ENCODE measurements around the gene WBP1L.
A peak's percentile ranks its signal among the peaks of the same experiment; 100 is the strongest.

Gene WBP1L

GRCh38 chr10:102721954-102722353, 21.8 kb upstream of the WBP1L start:
- H3K4me1 ChIP-seq (ENCODE audit: control insufficient read depth in 1 of 2, insufficient read depth in 2 of 2, low read length in 2 of 2): peaks cover 11 to 12% of the 10 kb centered on the region in 2 experiments
- H2AFZ ChIP-seq (ENCODE audit: insufficient read depth, low read length, poor library complexity): no peak overlapping the region
- peaks cover 5 to 8% of the 10 kb centered on the region in 2 experiments for H3K36me3 ChIP-seq (ENCODE audit: control insufficient read depth in 1 of 2, insufficient read depth in 2 of 2, low read length in 2 of 2)
- no peak overlapping the region for H3K4me2 ChIP-seq (ENCODE audit: low read length)
- H3K9ac ChIP-seq (ENCODE audit: low read length): no peak overlapping the region
- no peaks in the 10 kb centered on the region for H3K79me2 ChIP-seq (ENCODE audit: control insufficient read depth, insufficient read depth, low read length, poor library complexity)
- no peaks in the 10 kb centered on the region for H3K9me3 ChIP-seq (ENCODE audit: insufficient read depth, low read depth, low read length)
- H3K4ac ChIP-seq (ENCODE audit: low read depth, low read length): no peak overlapping the region
- H3K14ac ChIP-seq (ENCODE audit: low read length): no peak overlapping the region
- no peak overlapping the region for H4K12ac ChIP-seq (ENCODE audit: low read depth, low read length)
- no peak overlapping the region for H2BK5ac ChIP-seq (ENCODE audit: low read depth, low read length, poor library complexity)
- no peak overlapping the region for H4K91ac ChIP-seq (ENCODE audit: low read depth, low read length)
- no peak overlapping the region for H3K27ac ChIP-seq (ENCODE audit: low read depth, low read length)
- no peak overlapping the region for H4K8ac ChIP-seq (ENCODE audit: low read depth, low read length)
- no peak overlapping the region for H2AK5ac ChIP-seq (ENCODE audit: low read length)
- H2BK120ac ChIP-seq (ENCODE audit: insufficient read depth, low read length, poor library complexity): no peak overlapping the region
- no peak for DNase-seq
- peaks cover 7% of the 10 kb centered on the region for H3K79me1 ChIP-seq (ENCODE audit: low read length)
- H3K23ac ChIP-seq (ENCODE audit: low read length): no peak overlapping the region
- no peak overlapping the region for H3K18ac ChIP-seq (ENCODE audit: low read length)
- no peak overlapping the region for H3K4me3 ChIP-seq (ENCODE audit: low read depth, low read length)
- no peaks in the 10 kb centered on the region for H3K27me3 ChIP-seq (ENCODE audit: insufficient read depth, low read length)
- no peak overlapping the region for H2BK12ac ChIP-seq (ENCODE audit: low read length)
- WGBS (ENCODE audit: extremely low coverage, insufficient coverage, insufficient read length): no CpG with 5 or more reads among the region's 4 CpGs

- no CpG with 5 or more reads among the region's 4 CpGs for WGBS (ENCODE audit: extremely low coverage, insufficient coverage, insufficient read length)
- no peaks in the 10 kb centered on the region for H3K9me3 ChIP-seq (ENCODE audit: insufficient read depth, low read depth, low read length)
- H3K79me2 ChIP-seq (ENCODE audit: control insufficient read depth, insufficient read depth, low read length, poor library complexity): no peaks in the 10 kb centered on the region
- peaks cover 16 to 17% of the 10 kb centered on the region in 2 experiments for H3K36me3 ChIP-seq (ENCODE audit: control insufficient read depth in 1 of 2, insufficient read depth in 2 of 2, low read length in 2 of 2)
- no peak overlapping the region for H3K4me2 ChIP-seq (ENCODE audit: low read length)
- no peak overlapping the region for H2BK12ac ChIP-seq (ENCODE audit: low read length)
- no peak overlapping the region for H3K4me3 ChIP-seq (ENCODE audit: low read depth, low read length)
- no peaks in the 10 kb centered on the region for H3K79me1 ChIP-seq (ENCODE audit: low read length)
- DNase-seq: no peak
- H2BK120ac ChIP-seq (ENCODE audit: insufficient read depth, low read length, poor library complexity): no peak overlapping the region
- no peaks in the 10 kb centered on the region for H3K27me3 ChIP-seq (ENCODE audit: insufficient read depth, low read length)
- no peak overlapping the region for H4K8ac ChIP-seq (ENCODE audit: low read depth, low read length)
- no peak overlapping the region for H4K91ac ChIP-seq (ENCODE audit: low read depth, low read length)
- peaks cover 0 to 2% of the 10 kb centered on the region in 2 experiments for H3K4me1 ChIP-seq (ENCODE audit: control insufficient read depth in 1 of 2, insufficient read depth in 2 of 2, low read length in 2 of 2)
- H3K18ac ChIP-seq (ENCODE audit: low read length): no peak overlapping the region
- H3K4ac ChIP-seq (ENCODE audit: low read depth, low read length): no peak overlapping the region
- no peak overlapping the region for H2BK5ac ChIP-seq (ENCODE audit: low read depth, low read length, poor library complexity)
- H3K9ac ChIP-seq (ENCODE audit: low read length): no peak overlapping the region
- H2AK5ac ChIP-seq (ENCODE audit: low read length): no peak overlapping the region
- no peak overlapping the region for H3K27ac ChIP-seq (ENCODE audit: low read depth, low read length)
- H3K23ac ChIP-seq (ENCODE audit: low read length): no peak overlapping the region
- H4K12ac ChIP-seq (ENCODE audit: low read depth, low read length): no peak overlapping the region
- no peak overlapping the region for H2AFZ ChIP-seq (ENCODE audit: insufficient read depth, low read length, poor library complexity)
- H3K14ac ChIP-seq (ENCODE audit: low read length): no peak overlapping the region
Measured at GRCh38 chr10:102723989-102724388, 19.8 kb upstream of the WBP1L start.

- Histone ChIP-seq H2BK5ac (ENCODE audit: low read depth, low read length, poor library complexity) (no peak overlapping the region), H3K36me3 (ENCODE audit: control insufficient read depth in 1 of 2, insufficient read depth in 2 of 2, low read length in 2 of 2) (peaks cover 21 to 23% of the 10 kb centered on the region in 2 experiments), H3K9me3 (ENCODE audit: insufficient read depth, low read depth, low read length) (no peaks in the 10 kb centered on the region), H2AFZ (ENCODE audit: insufficient read depth, low read length, poor library complexity) (no peak overlapping the region), H4K8ac (ENCODE audit: low read depth, low read length) (no peak overlapping the region), H3K23ac (ENCODE audit: low read length) (no peak overlapping the region), H2BK120ac (ENCODE audit: insufficient read depth, low read length, poor library complexity) (no peak overlapping the region), H3K4ac (ENCODE audit: low read depth, low read length) (no peak overlapping the region), H3K14ac (ENCODE audit: low read length) (no peak overlapping the region), H2BK12ac (ENCODE audit: low read length) (no peak overlapping the region), H4K12ac (ENCODE audit: low read depth, low read length) (no peak overlapping the region), H3K27me3 (ENCODE audit: insufficient read depth, low read length) (no peaks in the 10 kb centered on the region), H3K79me2 (ENCODE audit: control insufficient read depth, insufficient read depth, low read length, poor library complexity) (peaks cover 2% of the 10 kb centered on the region), H3K18ac (ENCODE audit: low read length) (no peak overlapping the region), H3K79me1 (ENCODE audit: low read length) (peaks cover 4% of the 10 kb centered on the region), H3K9ac (ENCODE audit: low read length) (no peak overlapping the region), H4K91ac (ENCODE audit: low read depth, low read length) (no peak overlapping the region), H3K4me1 (ENCODE audit: control insufficient read depth in 1 of 2, insufficient read depth in 2 of 2, low read length in 2 of 2) (peaks cover 2 to 4% of the 10 kb centered on the region in 2 experiments), H2AK5ac (ENCODE audit: low read length) (no peak overlapping the region), H3K27ac (ENCODE audit: low read depth, low read length) (no peak overlapping the region), H3K4me3 (ENCODE audit: low read depth, low read length) (no peak overlapping the region), H3K4me2 (ENCODE audit: low read length) (no peak overlapping the region)
- WGBS (ENCODE audit: extremely low coverage, insufficient coverage, insufficient read length): no CpG with 5 or more reads among the region's 3 CpGs
- peak; percentile 24 to 59 for DNase-seq
Measured at GRCh38 chr10:102726274-102726673, 17.5 kb upstream of the WBP1L start.

GRCh38 chr10:102727037-102727818, 16.5 kb upstream of the WBP1L start:
- Histone ChIP-seq H3K9ac (ENCODE audit: low read length) (no peak overlapping the region), H2BK120ac (ENCODE audit: insufficient read depth, low read length, poor library complexity) (no peak overlapping the region), H2AFZ (ENCODE audit: insufficient read depth, low read length, poor library complexity) (no peak overlapping the region), H3K27ac (ENCODE audit: low read depth, low read length) (no peak overlapping the region), H4K8ac (ENCODE audit: low read depth, low read length) (no peak overlapping the region), H4K91ac (ENCODE audit: low read depth, low read length) (no peak overlapping the region), H2AK5ac (ENCODE audit: low read length) (no peak overlapping the region), H2BK12ac (ENCODE audit: low read length) (no peak overlapping the region), H3K4me3 (ENCODE audit: low read depth, low read length) (no peak overlapping the region), H3K4me2 (ENCODE audit: low read length) (no peak overlapping the region), H3K14ac (ENCODE audit: low read length) (no peak overlapping the region), H4K12ac (ENCODE audit: low read depth, low read length) (no peak overlapping the region), H3K4ac (ENCODE audit: low read depth, low read length) (no peak overlapping the region), H3K9me3 (ENCODE audit: insufficient read depth, low read depth, low read length) (no peaks in the 10 kb centered on the region), H3K36me3 (ENCODE audit: control insufficient read depth in 1 of 2, insufficient read depth in 2 of 2, low read length in 2 of 2) (peaks cover 29 to 30% of the 10 kb centered on the region in 2 experiments), H3K79me1 (ENCODE audit: low read length) (peaks cover 4% of the 10 kb centered on the region), H3K27me3 (ENCODE audit: insufficient read depth, low read length) (no peaks in the 10 kb centered on the region), H2BK5ac (ENCODE audit: low read depth, low read length, poor library complexity) (no peak overlapping the region), H3K18ac (ENCODE audit: low read length) (no peak overlapping the region), H3K79me2 (ENCODE audit: control insufficient read depth, insufficient read depth, low read length, poor library complexity) (peaks cover 2% of the 10 kb centered on the region), H3K23ac (ENCODE audit: low read length) (no peak overlapping the region), H3K4me1 (ENCODE audit: control insufficient read depth in 1 of 2, insufficient read depth in 2 of 2, low read length in 2 of 2) (peaks cover 2 to 4% of the 10 kb centered on the region in 2 experiments)
- no CpG with 5 or more reads among the region's 13 CpGs for WGBS (ENCODE audit: extremely low coverage, insufficient coverage, insufficient read length)
- peak; percentile 35 to 57 for DNase-seq
